ENCODE measurements around the gene KLK12.

Gene KLK12

DNA sequence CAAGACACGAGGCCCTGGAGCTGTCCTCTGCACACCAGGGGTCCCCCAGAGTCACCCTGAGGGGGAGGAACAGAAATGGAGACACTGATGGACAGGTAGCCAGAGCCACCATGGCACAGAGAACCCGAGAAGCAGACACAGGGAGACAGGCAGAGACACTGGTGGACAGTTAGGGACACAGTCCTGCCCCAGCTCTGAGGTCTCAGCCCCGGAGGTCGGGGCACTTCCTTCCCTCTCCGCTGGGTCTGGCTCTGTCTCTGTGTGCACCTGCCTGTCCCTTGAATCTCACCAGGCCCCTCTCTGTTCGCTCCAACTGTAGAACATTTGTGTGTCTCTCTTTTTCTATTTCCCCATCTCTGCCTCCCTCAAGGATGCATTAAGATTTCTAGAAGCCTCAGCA is 43.3 kb upstream of the KLK12 start:
- Histone ChIP-seq H4K91ac (ENCODE audit: low read length) (no peak overlapping the region), H2BK120ac (ENCODE audit: low read depth, low read length) (no peak overlapping the region), H3K9me3 (ENCODE audit: control insufficient read depth, low read length) (peaks cover 13% of the 10 kb centered on the region), H3K23ac (ENCODE audit: low read length in 2 of 2) (no peak overlapping the region), H3K14ac (ENCODE audit: low read length in 2 of 2) (no peak overlapping the region), H3K4me3 (ENCODE audit: insufficient read depth in 1 of 2, low read depth in 1 of 2, low read length in 2 of 2) (no peak overlapping the region), H2AK5ac (ENCODE audit: low read length, severe bottlenecking) (no peak overlapping the region), H3K27me3 (ENCODE audit: control insufficient read depth in 1 of 2, insufficient read depth in 1 of 2, low read length in 2 of 2) (peaks cover 0 to 17% of the 10 kb centered on the region in 2 experiments), H3K36me3 (ENCODE audit: control insufficient read depth in 1 of 2, insufficient read depth in 2 of 2, low read depth in 1 of 2, low read length in 2 of 2) (no peaks in the 10 kb centered on the region), H2AFZ (ENCODE audit: low read depth, low read length) (no peak overlapping the region), H3K9ac (ENCODE audit: low read length) (no peak overlapping the region), H2BK12ac (ENCODE audit: low read length in 2 of 2) (no peak overlapping the region), H3K4me2 (ENCODE audit: low read length, poor library complexity, severe bottlenecking) (no peak overlapping the region), H2BK15ac (ENCODE audit: low read depth, poor library complexity, severe bottlenecking) (no peak overlapping the region), H3K79me1 (replicated peaks; ENCODE audit: low read length, poor library complexity, severe bottlenecking) (no peaks in the 10 kb centered on the region), H3K27ac (ENCODE audit: low read length, poor library complexity, severe bottlenecking) (no peak overlapping the region), H3K4ac (ENCODE audit: low read depth in 1 of 2, low read length in 2 of 2) (no peak overlapping the region), H3K18ac (ENCODE audit: low read depth in 1 of 2, low read length in 2 of 2) (no peak overlapping the region), H4K8ac (ENCODE audit: low read length) (no peak overlapping the region), H3K4me1 (ENCODE audit: control insufficient read depth, insufficient read depth, low read depth, low read length) (no peaks in the 10 kb centered on the region), H2BK5ac (ENCODE audit: low read depth, low read length, poor library complexity, severe bottlenecking) (no peak overlapping the region)
- 73% methylated on average over 6 of the region's 6 CpGs for WGBS
- no peak for DNase-seq

DNA sequence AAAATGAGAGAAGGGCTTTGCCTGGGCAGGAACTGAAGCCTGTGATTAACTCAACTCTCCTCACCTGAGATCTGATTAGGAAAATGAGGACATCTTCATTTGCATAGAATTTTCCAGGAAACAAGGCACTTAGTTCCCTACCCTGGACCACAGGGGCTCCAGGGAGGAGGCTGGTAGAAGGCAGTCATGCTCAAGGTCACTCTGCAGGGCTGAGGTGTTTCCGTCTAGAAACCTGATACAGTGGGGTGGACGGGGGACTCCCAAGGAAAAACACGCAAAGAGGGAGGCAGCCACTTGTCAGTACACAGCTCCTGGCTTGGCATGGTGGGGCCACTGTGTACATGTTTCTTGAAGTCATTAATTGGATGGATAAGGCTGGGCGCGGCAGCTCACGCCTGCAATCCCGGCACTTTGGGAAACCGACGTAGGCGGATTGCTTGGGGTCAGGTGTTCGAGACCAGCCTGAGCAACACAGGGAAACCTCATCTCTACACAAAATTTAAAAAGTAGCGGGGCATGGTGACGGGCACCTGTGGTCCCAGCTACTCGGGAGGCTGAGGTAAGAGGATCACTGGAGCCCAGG is 41.9 kb upstream of the KLK12 start:
- no peak overlapping the region for H3K9ac ChIP-seq (ENCODE audit: low read length)
- H3K23ac ChIP-seq (ENCODE audit: low read length in 2 of 2), result no peak overlapping the region
- no peak overlapping the region for H2BK5ac ChIP-seq (ENCODE audit: low read depth, low read length, poor library complexity, severe bottlenecking)
- H3K36me3 ChIP-seq (ENCODE audit: control insufficient read depth in 1 of 2, insufficient read depth in 2 of 2, low read depth in 1 of 2, low read length in 2 of 2), result no peaks in the 10 kb centered on the region
- no peak overlapping the region for H3K14ac ChIP-seq (ENCODE audit: low read length in 2 of 2)
- H3K9me3 ChIP-seq (ENCODE audit: control insufficient read depth, low read length), result peaks cover 18% of the 10 kb centered on the region
- H2AK5ac ChIP-seq (ENCODE audit: low read length, severe bottlenecking), result no peak overlapping the region
- no peaks in the 10 kb centered on the region for H3K79me1 ChIP-seq (replicated peaks; ENCODE audit: low read length, poor library complexity, severe bottlenecking)
- H4K91ac ChIP-seq (ENCODE audit: low read length), result no peak overlapping the region
- no peak overlapping the region for H3K4ac ChIP-seq (ENCODE audit: low read depth in 1 of 2, low read length in 2 of 2)
- H2BK15ac ChIP-seq (ENCODE audit: low read depth, poor library complexity, severe bottlenecking), result no peak overlapping the region
- no peak overlapping the region for H2AFZ ChIP-seq (ENCODE audit: low read depth, low read length)
- no peak overlapping the region for H2BK120ac ChIP-seq (ENCODE audit: low read depth, low read length)
- H4K8ac ChIP-seq (ENCODE audit: low read length), result no peak overlapping the region
- WGBS, result 86% methylated on average over 14 of the region's 14 CpGs
- no peaks in the 10 kb centered on the region for H3K4me1 ChIP-seq (ENCODE audit: control insufficient read depth, insufficient read depth, low read depth, low read length)
- no peak overlapping the region for H3K4me3 ChIP-seq (ENCODE audit: insufficient read depth in 1 of 2, low read depth in 1 of 2, low read length in 2 of 2)
- DNase-seq, result no peak
- no peak overlapping the region for H3K4me2 ChIP-seq (ENCODE audit: low read length, poor library complexity, severe bottlenecking)
- no peak overlapping the region for H2BK12ac ChIP-seq (ENCODE audit: low read length in 2 of 2)
- no peak overlapping the region for H3K27ac ChIP-seq (ENCODE audit: low read length, poor library complexity, severe bottlenecking)
- no peak overlapping the region for H3K18ac ChIP-seq (ENCODE audit: low read depth in 1 of 2, low read length in 2 of 2)
- peaks cover 0 to 5% of the 10 kb centered on the region in 2 experiments for H3K27me3 ChIP-seq (ENCODE audit: control insufficient read depth in 1 of 2, insufficient read depth in 1 of 2, low read length in 2 of 2)

DNA sequence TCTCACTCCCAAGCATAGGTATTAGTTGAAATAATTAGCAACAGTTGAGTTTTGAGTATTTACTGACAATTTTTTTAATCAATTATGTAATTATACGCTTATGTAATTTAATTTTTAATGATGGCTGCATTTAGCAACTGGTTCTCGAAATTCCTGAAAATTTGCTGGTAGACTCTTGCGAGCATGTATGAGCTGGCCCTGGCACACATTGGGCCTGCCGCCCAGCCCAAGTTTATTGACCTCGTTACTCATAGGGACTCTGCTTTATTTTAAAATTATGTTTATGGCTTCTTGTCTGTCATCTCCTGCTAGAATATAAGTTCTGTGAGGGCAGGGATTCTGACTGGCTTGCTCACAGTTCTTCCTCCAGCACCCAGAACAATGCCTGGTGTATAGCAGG is 41.2 kb upstream of the KLK12 start:
- H3K14ac ChIP-seq (ENCODE audit: low read length in 2 of 2), result no peak overlapping the region
- no peak overlapping the region for H3K4me2 ChIP-seq (ENCODE audit: low read length, poor library complexity, severe bottlenecking)
- H4K91ac ChIP-seq (ENCODE audit: low read length), result no peak overlapping the region
- H3K36me3 ChIP-seq (ENCODE audit: control insufficient read depth in 1 of 2, insufficient read depth in 2 of 2, low read depth in 1 of 2, low read length in 2 of 2), result no peaks in the 10 kb centered on the region
- no peak overlapping the region for H2AFZ ChIP-seq (ENCODE audit: low read depth, low read length)
- no peak overlapping the region for H2BK5ac ChIP-seq (ENCODE audit: low read depth, low read length, poor library complexity, severe bottlenecking)
- no peak overlapping the region for H3K4ac ChIP-seq (ENCODE audit: low read depth in 1 of 2, low read length in 2 of 2)
- H2BK12ac ChIP-seq (ENCODE audit: low read length in 2 of 2), result no peak overlapping the region
- no peak overlapping the region for H3K18ac ChIP-seq (ENCODE audit: low read depth in 1 of 2, low read length in 2 of 2)
- no peak overlapping the region for H2BK120ac ChIP-seq (ENCODE audit: low read depth, low read length)
- H2BK15ac ChIP-seq (ENCODE audit: low read depth, poor library complexity, severe bottlenecking), result no peak overlapping the region
- H3K79me1 ChIP-seq (replicated peaks; ENCODE audit: low read length, poor library complexity, severe bottlenecking), result no peaks in the 10 kb centered on the region
- no peaks in the 10 kb centered on the region for H3K4me1 ChIP-seq (ENCODE audit: control insufficient read depth, insufficient read depth, low read depth, low read length)
- no peak overlapping the region for H3K27ac ChIP-seq (ENCODE audit: low read length, poor library complexity, severe bottlenecking)
- peaks cover 0 to 2% of the 10 kb centered on the region in 2 experiments for H3K27me3 ChIP-seq (ENCODE audit: control insufficient read depth in 1 of 2, insufficient read depth in 1 of 2, low read length in 2 of 2)
- no peak overlapping the region for H3K9ac ChIP-seq (ENCODE audit: low read length)
- peaks cover 18% of the 10 kb centered on the region for H3K9me3 ChIP-seq (ENCODE audit: control insufficient read depth, low read length)
- no peak overlapping the region for H2AK5ac ChIP-seq (ENCODE audit: low read length, severe bottlenecking)
- no peak overlapping the region for H4K8ac ChIP-seq (ENCODE audit: low read length)
- WGBS, result 83% methylated on average over 5 of the region's 5 CpGs
- H3K23ac ChIP-seq (ENCODE audit: low read length in 2 of 2), result no peak overlapping the region
- no peak for DNase-seq
- no peak overlapping the region for H3K4me3 ChIP-seq (ENCODE audit: insufficient read depth in 1 of 2, low read depth in 1 of 2, low read length in 2 of 2)

DNA sequence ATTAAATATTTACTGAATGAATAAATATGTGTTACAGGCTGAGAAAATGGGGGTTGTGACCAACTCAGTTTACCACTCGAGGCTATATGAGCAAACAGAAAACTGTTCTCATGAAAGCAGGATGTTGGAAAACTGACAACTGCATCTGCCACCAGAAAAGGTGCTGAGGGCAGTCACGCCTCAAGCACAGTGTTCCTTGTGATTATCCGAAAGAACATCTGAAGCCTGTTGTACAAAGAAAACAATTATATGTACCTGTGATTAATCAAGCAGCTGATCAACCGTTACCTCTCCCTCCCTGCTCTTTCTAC is 36.2 kb upstream of the KLK12 start:
- Histone ChIP-seq H2AK5ac (ENCODE audit: low read length, severe bottlenecking) (no peak overlapping the region), H3K27ac (ENCODE audit: low read length, poor library complexity, severe bottlenecking) (no peak overlapping the region), H2BK15ac (ENCODE audit: low read depth, poor library complexity, severe bottlenecking) (no peak overlapping the region), H4K91ac (ENCODE audit: low read length) (no peak overlapping the region), H2BK5ac (ENCODE audit: low read depth, low read length, poor library complexity, severe bottlenecking) (no peak overlapping the region), H3K4ac (ENCODE audit: low read depth in 1 of 2, low read length in 2 of 2) (no peak overlapping the region), H3K4me1 (ENCODE audit: control insufficient read depth, insufficient read depth, low read depth, low read length) (no peaks in the 10 kb centered on the region), H2AFZ (ENCODE audit: low read depth, low read length) (no peak overlapping the region), H3K4me3 (ENCODE audit: insufficient read depth in 1 of 2, low read depth in 1 of 2, low read length in 2 of 2) (no peak overlapping the region), H3K23ac (ENCODE audit: low read length in 2 of 2) (no peak overlapping the region), H2BK12ac (ENCODE audit: low read length in 2 of 2) (no peak overlapping the region), H4K8ac (ENCODE audit: low read length) (no peak overlapping the region), H3K14ac (ENCODE audit: low read length in 2 of 2) (no peak overlapping the region), H3K27me3 (ENCODE audit: control insufficient read depth in 1 of 2, insufficient read depth in 1 of 2, low read length in 2 of 2) (peaks cover 0 to 17% of the 10 kb centered on the region in 2 experiments), H2BK120ac (ENCODE audit: low read depth, low read length) (no peak overlapping the region), H3K4me2 (ENCODE audit: low read length, poor library complexity, severe bottlenecking) (no peak overlapping the region), H3K36me3 (ENCODE audit: control insufficient read depth in 1 of 2, insufficient read depth in 2 of 2, low read depth in 1 of 2, low read length in 2 of 2) (no peaks in the 10 kb centered on the region), H3K9me3 (ENCODE audit: control insufficient read depth, low read length) (peaks cover 18% of the 10 kb centered on the region), H3K79me1 (replicated peaks; ENCODE audit: low read length, poor library complexity, severe bottlenecking) (no peaks in the 10 kb centered on the region), H3K9ac (ENCODE audit: low read length) (no peak overlapping the region), H3K18ac (ENCODE audit: low read depth in 1 of 2, low read length in 2 of 2) (no peak overlapping the region)
- WGBS, result 72% methylated on average over 4 of the region's 4 CpGs
- no peak for DNase-seq

All from mesenchymal stem cell (in vitro differentiated cells and primary cell).